ENCODE measurements around the gene NFIA.

Gene NFIA

GRCh38 chr1:61425040-61425439 lies 342.7 kb downstream of the NFIA start:
- DNase-seq (ENCODE audit: extremely low read depth, low read depth) = no peak
- H3K4me3 ChIP-seq (replicated peaks; ENCODE audit: low read depth, low read length) = no peak overlapping the region
- TF ChIP-seq CTCF (IDR thresholded peaks at IDR 0.05; ENCODE audit: low read depth, low read length, missing control alignments) = no peak

- no peak for DNase-seq (ENCODE audit: extremely low read depth, low read depth)
- H3K4me3 ChIP-seq (replicated peaks; ENCODE audit: low read depth, low read length) = no peak overlapping the region
- no peak for TF ChIP-seq CTCF (IDR thresholded peaks at IDR 0.05; ENCODE audit: low read depth, low read length, missing control alignments)
Observed at GRCh38 chr1:61426254-61426653, 343.9 kb downstream of the NFIA start.

- DNase-seq (ENCODE audit: extremely low read depth, low read depth) = no peak
- no peak overlapping the region for H3K4me3 ChIP-seq (replicated peaks; ENCODE audit: low read depth, low read length)
- no peak for TF ChIP-seq CTCF (IDR thresholded peaks at IDR 0.05; ENCODE audit: low read depth, low read length, missing control alignments)
Observed at GRCh38 chr1:61426885-61427284, 344.5 kb downstream of the NFIA start.

GRCh38 chr1:61427510-61427909 lies 345.1 kb downstream of the NFIA start:
- H3K4me3 ChIP-seq (replicated peaks; ENCODE audit: low read depth, low read length) = no peak overlapping the region
- TF ChIP-seq CTCF (IDR thresholded peaks at IDR 0.05; ENCODE audit: low read depth, low read length, missing control alignments) = no peak
- DNase-seq (ENCODE audit: extremely low read depth, low read depth) = no peak

- TF ChIP-seq CTCF (IDR thresholded peaks at IDR 0.05; ENCODE audit: low read depth, low read length, missing control alignments) = no peak
- no peak for DNase-seq (ENCODE audit: extremely low read depth, low read depth)
- H3K4me3 ChIP-seq (replicated peaks; ENCODE audit: low read depth, low read length) = no peak overlapping the region
Observed at GRCh38 chr1:61428146-61428545, 345.8 kb downstream of the NFIA start.

GRCh38 chr1:61432616-61433388 lies 350.4 kb downstream of the NFIA start:
- TF ChIP-seq CTCF (IDR thresholded peaks at IDR 0.05; ENCODE audit: low read depth, low read length, missing control alignments) = no peak
- no peak for DNase-seq (ENCODE audit: extremely low read depth, low read depth)
- H3K4me3 ChIP-seq (replicated peaks; ENCODE audit: low read depth, low read length) = no peak overlapping the region

- no peak for DNase-seq (ENCODE audit: extremely low read depth, low read depth)
- H3K4me3 ChIP-seq (replicated peaks; ENCODE audit: low read depth, low read length) = no peak overlapping the region
- TF ChIP-seq CTCF (IDR thresholded peaks at IDR 0.05; ENCODE audit: low read depth, low read length, missing control alignments) = no peak
Observed at GRCh38 chr1:61433646-61434045, 351.3 kb downstream of the NFIA start.
